ENCODE results near the gene SPTA1. TPM values are rescaled to one million over a fixed set of nuclear protein-coding genes. Genes with fewer than 3 reads are reported as not detected.
"Not testable (repeated sequence)": the region's sequence is repeated elsewhere in the genome, so short reads cannot be mapped to it uniquely, and the experiment has no call there.

The SPTA1 gene
- polyA plus RNA-seq, 3 donors = 0.19 to 0.28 TPM; not detected in 1

DNA sequence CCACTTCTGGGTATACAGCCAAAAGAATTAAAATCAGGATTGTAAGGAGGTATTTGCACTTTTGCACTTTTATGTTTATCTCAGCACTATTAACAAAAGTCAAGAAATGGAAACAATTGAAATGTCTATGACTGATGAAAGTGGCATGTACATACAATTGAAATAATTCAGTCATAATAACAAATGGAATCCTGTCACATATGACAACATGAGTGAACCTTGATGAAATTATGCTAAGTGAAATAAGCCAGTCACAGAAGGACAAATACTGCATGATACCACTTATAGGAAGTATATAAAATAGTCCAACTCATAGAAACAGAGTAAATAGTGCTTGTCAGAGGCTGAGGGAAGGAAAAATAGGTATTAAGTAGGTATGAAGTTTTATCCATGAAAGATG lies 3.4 kb upstream of the SPTA1 start:
- Mint-ChIP-seq H3K4me3 (no peak overlapping the region), H3K36me3 (no peaks in the 10 kb centered on the region), H3K27ac (no peak overlapping the region), H3K27me3 (ENCODE audit: low read depth in 3 of 3) (peaks cover 0 to 1% (median 0%) of the 10 kb centered on the region in 3 donors), H3K4me1 (peaks cover 8% of the 10 kb centered on the region), H3K9me3 (peaks cover 3 to 8% (median 7%) of the 10 kb centered on the region in 7 donors)
- Histone ChIP-seq H3K9me3 (replicated peaks in 1 of 2; ENCODE audit: control insufficient read depth in 1 of 2, insufficient read depth in 1 of 2, low read length in 2 of 2) (no peaks in the 10 kb centered on the region), H3K9ac (ENCODE audit: insufficient read depth, low read length, poor library complexity, severe bottlenecking) (no peak overlapping the region), H3K4me2 (replicated peaks; ENCODE audit: extremely low read depth, low read length, poor library complexity, severe bottlenecking) (no peak overlapping the region), H3K79me2 (ENCODE audit: insufficient read depth, low read length) (no peaks in the 10 kb centered on the region), H3K4me3 (replicated peaks in 1 of 3; ENCODE audit: low read depth in 2 of 3, low read length in 3 of 3) (no peak overlapping the region), H4K20me1 (ENCODE audit: insufficient read depth, low read length) (no peaks in the 10 kb centered on the region), H3K36me3 (replicated peaks in 1 of 2; ENCODE audit: control insufficient read depth in 1 of 2, insufficient read depth in 2 of 2, low read length in 2 of 2) (no peaks in the 10 kb centered on the region), H3K27ac (ENCODE audit: low read depth in 1 of 2, low read length in 2 of 2) (no peak overlapping the region), H2AFZ (ENCODE audit: insufficient read depth, low read depth, low read length, poor library complexity, severe bottlenecking) (no peak overlapping the region), H3K27me3 (ENCODE audit: control insufficient read depth in 2 of 2, insufficient read depth in 2 of 2, low read length in 2 of 2) (peaks cover 0 to 3% of the 10 kb centered on the region in 2 donors), H3K4me1 (ENCODE audit: control insufficient read depth in 1 of 2, insufficient read depth in 2 of 2, low read length in 2 of 2) (peaks cover 0 to 11% of the 10 kb centered on the region in 2 donors)
- TF ChIP-seq CTCF (IDR thresholded peaks at IDR 0.05) = no peak
- DNase-seq = no peak
- intact Hi-C loops (cut with micrococcal nuclease) = no loop called here

GRCh38 chr1:158689110-158689509 lies 2.6 kb upstream of the SPTA1 start:
- Histone ChIP-seq H3K27ac (ENCODE audit: low read depth in 1 of 2, low read length in 2 of 2) (no peak overlapping the region), H3K79me2 (ENCODE audit: insufficient read depth, low read length) (no peaks in the 10 kb centered on the region), H3K4me3 (replicated peaks in 1 of 3; ENCODE audit: low read depth in 2 of 3, low read length in 3 of 3) (no peak overlapping the region), H3K4me2 (replicated peaks; ENCODE audit: extremely low read depth, low read length, poor library complexity, severe bottlenecking) (no peak overlapping the region), H2AFZ (ENCODE audit: insufficient read depth, low read depth, low read length, poor library complexity, severe bottlenecking) (no peak overlapping the region), H3K4me1 (ENCODE audit: control insufficient read depth in 1 of 2, insufficient read depth in 2 of 2, low read length in 2 of 2) (peaks cover 0 to 11% of the 10 kb centered on the region in 2 donors), H3K27me3 (ENCODE audit: control insufficient read depth in 2 of 2, insufficient read depth in 2 of 2, low read length in 2 of 2) (no peaks in the 10 kb centered on the region), H4K20me1 (ENCODE audit: insufficient read depth, low read length) (no peaks in the 10 kb centered on the region), H3K9me3 (replicated peaks in 1 of 2; ENCODE audit: control insufficient read depth in 1 of 2, insufficient read depth in 1 of 2, low read length in 2 of 2) (no peaks in the 10 kb centered on the region), H3K36me3 (replicated peaks in 1 of 2; ENCODE audit: control insufficient read depth in 1 of 2, insufficient read depth in 2 of 2, low read length in 2 of 2) (no peaks in the 10 kb centered on the region), H3K9ac (ENCODE audit: insufficient read depth, low read length, poor library complexity, severe bottlenecking) (no peak overlapping the region)
- no peak overlapping the region for H3K27ac Mint-ChIP-seq
- TF ChIP-seq CTCF (IDR thresholded peaks at IDR 0.05) = no peak
- no peaks in the 10 kb centered on the region for H3K36me3 Mint-ChIP-seq
- intact Hi-C loops (cut with micrococcal nuclease) = no loop called here
- peaks cover 0 to 1% (median 0%) of the 10 kb centered on the region in 3 donors for H3K27me3 Mint-ChIP-seq (ENCODE audit: low read depth in 3 of 3)
- no CpG with 5 or more reads among the region's 1 CpG for WGBS (ENCODE audit: insufficient coverage)
- H3K9me3 Mint-ChIP-seq = peaks cover 3 to 8% (median 7%) of the 10 kb centered on the region in 7 donors
- no peak for DNase-seq
- no peak overlapping the region for H3K4me3 Mint-ChIP-seq
- peaks cover 8% of the 10 kb centered on the region for H3K4me1 Mint-ChIP-seq

DNA sequence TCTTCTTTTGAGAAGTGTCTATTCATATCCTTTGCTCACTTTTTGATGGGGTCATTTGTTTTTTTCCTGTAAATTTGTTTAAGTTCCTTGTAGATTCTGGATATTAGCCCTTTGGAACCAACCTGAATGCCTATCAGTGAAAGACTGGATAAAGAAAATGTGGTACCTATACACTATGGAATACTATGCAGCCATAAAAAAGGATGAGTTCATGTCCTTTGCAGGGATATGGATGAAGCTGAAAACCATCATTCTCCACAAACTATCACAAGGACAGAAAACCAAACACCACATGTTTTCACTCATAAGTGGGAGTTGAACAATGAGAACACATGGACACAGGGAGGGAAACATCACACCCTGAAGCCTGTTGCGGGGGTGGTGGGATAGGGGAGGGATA lies 1.8 kb upstream of the SPTA1 start:
- H3K4me3 Mint-ChIP-seq; H3K9me3 ChIP-seq (replicated peaks in 1 of 2; ENCODE audit: control insufficient read depth in 1 of 2, insufficient read depth in 1 of 2, low read length in 2 of 2); H3K9ac ChIP-seq (ENCODE audit: insufficient read depth, low read length, poor library complexity, severe bottlenecking); H4K20me1 ChIP-seq (ENCODE audit: insufficient read depth, low read length); H3K36me3 ChIP-seq (replicated peaks in 1 of 2; ENCODE audit: control insufficient read depth in 1 of 2, insufficient read depth in 2 of 2, low read length in 2 of 2); H3K27ac ChIP-seq (ENCODE audit: low read depth in 1 of 2, low read length in 2 of 2); H3K9me3 Mint-ChIP-seq; intact Hi-C loops (cut with micrococcal nuclease); H2AFZ ChIP-seq (ENCODE audit: insufficient read depth, low read depth, low read length, poor library complexity, severe bottlenecking); H3K36me3 Mint-ChIP-seq; H3K79me2 ChIP-seq (ENCODE audit: insufficient read depth, low read length); H3K4me1 Mint-ChIP-seq; H3K27me3 ChIP-seq (ENCODE audit: control insufficient read depth in 2 of 2, insufficient read depth in 2 of 2, low read length in 2 of 2); H3K4me2 ChIP-seq (replicated peaks; ENCODE audit: extremely low read depth, low read length, poor library complexity, severe bottlenecking); H3K27me3 Mint-ChIP-seq (ENCODE audit: low read depth in 3 of 3); DNase-seq; H3K4me3 ChIP-seq (replicated peaks in 1 of 3; ENCODE audit: low read depth in 2 of 3, low read length in 3 of 3); H3K27ac Mint-ChIP-seq: not testable (repeated sequence)
- WGBS (ENCODE audit: insufficient coverage) = no CpG with 5 or more reads among the region's 1 CpG
- H3K4me1 ChIP-seq (ENCODE audit: control insufficient read depth in 1 of 2, insufficient read depth in 2 of 2, low read length in 2 of 2) = peaks cover 0 to 11% of the 10 kb centered on the region in 2 donors

All from CD14-positive monocyte (primary cell).